Measurements from ENCODE around the gene PDZD4.
A peak's percentile ranks its signal among the peaks of the same experiment; 100 is the strongest.

The PDZD4 gene

GRCh38 chrX:153829799-153830639, at the start of gene PDZD4:
PDZD4 (minus strand) TSS chrX:153830544; CDS start chrX:153830298, 246 bp downstream.
- DNase-seq (ENCODE audit: low read depth): no peak

GRCh38 chrX:153879741-153880439, 49.5 kb upstream of the PDZD4 start:
- no peak for DNase-seq (ENCODE audit: low read depth)

DNA sequence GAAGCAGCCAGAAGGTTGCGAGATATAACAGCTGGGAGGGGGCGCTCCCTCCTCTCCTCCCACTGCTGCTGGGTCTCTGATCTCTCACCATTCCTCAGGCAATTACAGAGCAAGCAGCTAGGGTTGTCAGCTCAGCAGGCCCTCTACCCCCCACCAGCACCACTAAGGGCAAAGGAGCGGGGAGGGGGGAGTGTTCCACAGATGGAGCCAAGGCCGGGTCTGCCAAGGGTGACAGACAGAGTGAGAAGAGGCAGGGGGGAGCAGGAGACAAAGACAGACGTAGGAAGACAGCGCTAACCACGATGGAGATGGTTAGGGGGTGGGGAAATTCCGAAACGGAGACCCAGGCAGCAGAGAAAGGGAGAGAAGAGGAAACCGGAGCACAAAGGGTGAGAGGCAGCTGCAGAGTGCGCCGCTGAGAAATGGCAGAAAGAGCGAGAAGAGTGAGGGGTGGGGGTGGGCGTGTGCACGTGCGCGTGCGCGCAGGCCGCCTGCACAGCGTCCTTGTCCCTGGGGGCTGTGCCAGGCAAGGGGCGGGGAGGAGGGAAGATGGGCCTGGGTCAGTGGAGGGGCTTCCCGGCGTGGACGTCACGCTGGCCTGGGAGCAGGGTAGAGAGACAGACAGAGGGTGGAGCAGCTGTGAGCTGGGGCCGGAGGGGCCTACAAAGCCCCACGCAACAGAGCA, 48.8 kb upstream of the PDZD4 start:
- DNase-seq (ENCODE audit: low read depth): no peak

GRCh38 chrX:153878345-153878744, 48.0 kb upstream of the PDZD4 start:
- DNase-seq (ENCODE audit: low read depth): no peak

GRCh38 chrX:153877571-153878261, 47.4 kb upstream of the PDZD4 start:
- no peak for DNase-seq (ENCODE audit: low read depth)

- DNase-seq (ENCODE audit: low read depth): no peak
Observed at GRCh38 chrX:153876112-153876491, 45.8 kb upstream of the PDZD4 start.

- DNase-seq (ENCODE audit: low read depth): peak; percentile 39
Observed at GRCh38 chrX:153875391-153876111, 45.2 kb upstream of the PDZD4 start.

DNA sequence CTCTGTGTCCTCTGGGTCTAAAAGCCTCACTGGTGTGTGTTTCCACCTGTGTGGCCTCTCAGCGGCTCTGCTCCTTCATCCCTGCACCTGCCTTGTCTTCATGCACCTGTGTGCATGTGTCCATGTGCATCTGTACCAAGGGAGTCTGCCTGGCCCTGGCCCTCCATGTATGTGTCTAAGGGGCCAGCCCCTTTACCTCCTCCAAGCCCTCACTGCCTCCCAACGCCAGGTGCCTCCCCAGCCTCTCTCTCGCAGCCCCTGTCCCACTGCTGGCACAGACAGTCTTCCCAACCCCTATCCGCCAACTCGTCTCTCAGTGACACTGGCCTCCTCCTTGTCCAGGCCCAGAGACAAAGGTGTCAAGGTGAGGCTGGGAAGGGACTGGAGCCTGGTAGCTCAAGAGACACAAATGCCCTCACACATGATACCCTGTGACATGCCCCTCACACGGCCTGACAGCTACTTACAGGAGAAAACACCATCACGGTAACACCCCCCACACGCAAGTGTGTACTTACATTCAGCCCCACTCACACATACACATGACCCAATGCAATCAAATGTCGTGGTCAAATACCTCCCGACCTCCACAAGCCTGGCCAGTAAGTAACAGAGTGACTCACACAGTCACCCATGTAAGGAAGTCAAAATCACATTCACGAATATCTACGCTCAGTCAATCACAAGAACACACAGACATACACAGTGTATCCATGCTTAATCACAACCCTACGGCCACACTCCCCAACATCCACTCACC, 44.2 kb upstream of the PDZD4 start:
- DNase-seq (ENCODE audit: low read depth): no peak

GRCh38 chrX:153874085-153874365, 43.7 kb upstream of the PDZD4 start:
- no peak for DNase-seq (ENCODE audit: low read depth)

DNA sequence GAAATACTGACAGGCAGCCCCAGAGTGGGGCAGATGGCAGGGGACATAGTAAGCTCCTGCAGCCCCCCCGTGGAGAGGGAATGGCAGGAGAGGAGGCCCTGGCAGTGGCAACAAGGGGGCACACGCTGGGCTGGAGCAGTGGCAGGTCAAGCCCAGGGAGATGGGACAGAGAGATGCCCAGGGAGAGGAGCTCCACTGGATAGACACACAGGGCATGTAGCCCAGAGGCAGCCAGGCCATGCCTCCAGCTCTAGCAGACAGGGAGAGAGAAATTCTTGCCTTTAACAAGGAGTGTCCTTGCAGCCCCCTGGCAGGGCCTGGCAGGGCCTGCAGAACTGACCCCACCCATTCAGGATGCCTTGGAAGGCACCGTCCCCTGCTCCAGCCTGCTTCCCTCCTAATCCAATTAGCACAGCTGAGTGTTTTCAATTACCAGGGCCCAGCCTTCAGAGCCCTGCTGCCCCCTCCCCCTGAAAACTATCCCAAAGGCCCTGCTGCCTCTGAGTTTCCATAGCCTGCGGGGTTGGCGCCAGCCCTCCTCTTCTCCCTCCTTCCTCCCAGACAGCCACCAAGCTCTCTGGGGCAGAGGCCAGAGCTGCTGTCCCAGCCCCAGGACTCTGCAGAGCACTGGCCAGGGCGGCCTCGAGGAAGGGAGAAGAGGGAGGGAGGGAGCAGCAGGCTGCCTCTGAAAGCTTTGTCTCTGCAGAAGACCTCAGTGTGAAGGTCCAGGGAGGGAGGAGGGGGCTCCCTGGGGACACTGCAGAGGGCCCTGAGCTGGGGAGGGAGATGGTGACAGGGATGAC, 43.1 kb upstream of the PDZD4 start:
- DNase-seq (ENCODE audit: low read depth): no peak

- no peak for DNase-seq (ENCODE audit: low read depth)
Observed at GRCh38 chrX:153871946-153872878, 41.9 kb upstream of the PDZD4 start.

- DNase-seq (ENCODE audit: low read depth): no peak
Observed at GRCh38 chrX:153871451-153871850, 41.1 kb upstream of the PDZD4 start.

DNA sequence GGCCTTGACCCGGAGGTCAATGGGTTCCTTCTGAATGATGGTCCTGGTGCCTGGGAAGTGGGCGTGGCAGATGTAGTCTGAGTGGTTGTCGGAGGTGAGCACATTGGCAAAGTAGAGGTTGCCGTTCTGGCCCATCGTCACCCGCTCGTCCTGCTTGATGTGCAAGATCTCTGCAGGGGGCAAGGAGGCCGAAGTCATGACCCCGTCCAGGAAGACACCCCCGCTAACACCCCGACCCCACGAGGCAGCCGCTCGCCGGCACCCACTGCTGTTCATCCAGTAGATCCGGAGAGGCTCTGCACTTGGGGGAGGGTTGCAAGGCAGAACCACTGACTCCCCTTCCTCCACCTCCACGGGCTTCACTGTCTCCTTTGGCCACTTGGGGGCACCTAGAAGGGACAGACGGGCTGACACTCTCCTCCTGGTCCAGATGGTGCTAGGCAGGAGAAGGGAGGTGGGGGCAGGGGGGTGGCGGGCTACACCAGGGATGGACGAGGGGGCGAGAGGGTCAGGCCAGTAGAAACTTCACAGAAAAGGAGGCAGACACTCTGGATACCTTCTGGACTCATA, 40.5 kb upstream of the PDZD4 start:
- DNase-seq (ENCODE audit: low read depth): no peak

DNA sequence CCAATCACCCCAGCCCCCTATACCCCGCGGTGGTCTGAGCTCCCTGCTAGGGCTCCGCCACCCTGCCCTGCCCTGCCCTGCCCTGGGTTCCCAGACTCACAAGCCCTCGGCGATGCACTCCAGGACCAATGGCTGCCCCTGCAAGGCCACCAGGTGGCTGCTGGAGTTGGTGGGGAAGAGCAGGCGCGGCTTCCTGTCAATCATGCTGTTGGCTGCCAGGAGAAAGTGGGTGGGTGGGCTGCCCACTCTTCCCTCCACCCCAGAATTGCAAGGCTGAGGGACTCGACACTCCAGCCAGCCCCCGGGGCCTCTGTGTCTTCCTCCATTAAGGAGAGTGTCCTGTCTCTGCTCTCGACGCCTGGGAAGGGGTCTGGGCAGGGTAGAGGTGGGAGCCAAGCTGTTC, 39.9 kb upstream of the PDZD4 start:
- no peak for DNase-seq (ENCODE audit: low read depth)

- no peak for DNase-seq (ENCODE audit: low read depth)
Observed at GRCh38 chrX:153869473-153870287, 39.3 kb upstream of the PDZD4 start.

GRCh38 chrX:153868576-153869472, 38.5 kb upstream of the PDZD4 start:
- no peak for DNase-seq (ENCODE audit: low read depth)

DNA sequence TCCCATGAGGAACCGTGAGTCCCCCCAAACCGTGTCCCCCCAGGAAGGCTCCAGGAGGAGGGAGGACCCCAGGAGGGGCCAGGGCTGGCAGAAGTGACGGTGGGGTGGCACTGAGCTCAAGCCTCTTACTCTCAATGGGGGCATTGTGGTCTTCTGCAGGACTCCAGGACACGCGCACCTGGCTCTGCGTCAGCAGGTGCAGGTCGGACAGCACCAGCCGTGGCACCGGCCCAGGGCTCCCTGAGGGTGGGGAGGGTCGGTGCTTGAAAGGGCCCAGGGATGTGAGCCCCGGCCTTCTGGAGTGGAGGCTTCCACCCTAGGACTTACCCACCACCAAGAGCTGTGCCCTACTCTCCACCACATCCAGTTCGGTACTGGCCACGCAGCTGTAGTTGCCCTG, 37.3 kb upstream of the PDZD4 start:
- no peak for DNase-seq (ENCODE audit: low read depth)
